ENCODE results near the gene PRR22.

The PRR22 gene

GRCh38 chr19:5801796-5802619, 17.5 kb upstream of the PRR22 start:
- in situ Hi-C loops (cut with MboI; ENCODE audit: low sequenced_read_pairs, unreplicated experiment) = loop anchor here (10.0 kb wide), 1 partner anchor 223 kb away; no protein-coding TSS in a partner anchor
- DNase-seq (ENCODE audit: low spot score) = no peak
- no peak for TF ChIP-seq CTCF (IDR thresholded peaks at IDR 0.05; ENCODE audit: borderline replicate concordance, control extremely low read depth, extremely low read depth, insufficient read depth, missing control alignments)

GRCh38 chr19:5800361-5801270, 16.1 kb upstream of the PRR22 start:
- no peak for DNase-seq (ENCODE audit: low spot score)
- no peak for TF ChIP-seq CTCF (IDR thresholded peaks at IDR 0.05; ENCODE audit: borderline replicate concordance, control extremely low read depth, extremely low read depth, insufficient read depth, missing control alignments)
- in situ Hi-C loops (cut with MboI; ENCODE audit: low sequenced_read_pairs, unreplicated experiment) = loop anchor here (10.0 kb wide), 1 partner anchor 224 kb away; no protein-coding TSS in a partner anchor

GRCh38 chr19:5799247-5800241, 15.0 kb upstream of the PRR22 start:
- no peak for TF ChIP-seq CTCF (IDR thresholded peaks at IDR 0.05; ENCODE audit: borderline replicate concordance, control extremely low read depth, extremely low read depth, insufficient read depth, missing control alignments)
- in situ Hi-C loops (cut with MboI; ENCODE audit: low sequenced_read_pairs, unreplicated experiment) = loop anchor here (10.0 kb wide), 1 partner anchor 225 kb away; no protein-coding TSS in a partner anchor
- no peak for DNase-seq (ENCODE audit: low spot score)

- no peak for TF ChIP-seq CTCF (IDR thresholded peaks at IDR 0.05; ENCODE audit: borderline replicate concordance, control extremely low read depth, extremely low read depth, insufficient read depth, missing control alignments)
- in situ Hi-C loops (cut with MboI; ENCODE audit: low sequenced_read_pairs, unreplicated experiment) = no loop called here
- no peak for DNase-seq (ENCODE audit: low spot score)
Observed at GRCh38 chr19:5798244-5798643, 13.7 kb upstream of the PRR22 start.

- in situ Hi-C loops (cut with MboI; ENCODE audit: low sequenced_read_pairs, unreplicated experiment) = no loop called here
- no peak for DNase-seq (ENCODE audit: low spot score)
- no peak for TF ChIP-seq CTCF (IDR thresholded peaks at IDR 0.05; ENCODE audit: borderline replicate concordance, control extremely low read depth, extremely low read depth, insufficient read depth, missing control alignments)
Observed at GRCh38 chr19:5795382-5795919, 10.9 kb upstream of the PRR22 start.
